Activated B cell treated with CpG ODN at 0.5 μM for 24 hours (primary cell): ENCODE data around the gene ADRA2B. TPM values are rescaled to one million over a fixed set of nuclear protein-coding genes. Genes with fewer than 3 reads are reported as not detected.
"Not testable (repeated sequence)": the region's sequence is repeated elsewhere in the genome, so short reads cannot be mapped to it uniquely, and the experiment has no call there.

Experiments
- ATAC-seq: fragments of 200-7000 bp; cut with Tn5 transposase; one replicate; pipeline ENCODE4 v1.10.0; 2021; ENCODE audit warnings: low read depth, mild to moderate bottlenecking, moderate library complexity
- CTCF ChIA-PET: fragments of 350-600 bp; sonication (Branson Sonifier 250); formaldehyde crosslinking; loops from one replicate; lab custom pipeline; 2021; ENCODE audit warnings: antibody characterized with exemption; lab: Charles Lee
- POLR2A ChIA-PET: fragments of 350-600 bp; sonication (Branson Sonifier 250); formaldehyde crosslinking; loops from one replicate; lab custom pipeline; 2021; ENCODE audit warnings: antibody characterized with exemption; lab: Charles Lee
- DNase-seq: peaks from one replicate; pipeline ENCODE4 v3.0.0; 2022
- H3K27ac Mint-ChIP-seq: one replicate; pipeline ENCODE4 v1.8.0; 2020; ENCODE audit warnings: mixed read lengths
- H3K27me3 Mint-ChIP-seq: one replicate; pipeline ENCODE4 v1.8.0; 2021; ENCODE audit warnings: mixed read lengths
- H3K36me3 Mint-ChIP-seq: one replicate; pipeline ENCODE4 v1.8.0; 2021; ENCODE audit warnings: low read depth, mixed read lengths
- H3K4me1 Mint-ChIP-seq: one replicate; pipeline ENCODE4 v1.8.0; 2021; ENCODE audit warnings: mixed read lengths
- H3K4me3 Mint-ChIP-seq: one replicate; pipeline ENCODE4 v1.8.0; 2020; ENCODE audit warnings: mild to moderate bottlenecking, mixed read lengths
- H3K9me3 Mint-ChIP-seq: one replicate; pipeline ENCODE4 v1.8.0; 2020; ENCODE audit warnings: mixed read lengths
- intact Hi-C: fragments of 100-400 bp; cut with micrococcal nuclease; formaldehyde crosslinking; loops from one replicate; pipeline ENCODE4 v1.15.1; 2024
- total RNA-seq: library from RNA; stranded (reverse); gene quantifications from 2 replicates; pipeline ENCODE4 v1.2.3, GENCODE V29; 2022
- TF ChIP-seq, protein P1 (sequence below): fragments of 200-600 bp; IDR thresholded peaks from one replicate; pipeline ENCODE4 v1.8.0; 2022; ENCODE audit warnings: antibody characterized with exemption, mild to moderate bottlenecking

The ADRA2B gene
- total RNA-seq, 1 donor from 2014 or later = 0.11 TPM

DNA sequence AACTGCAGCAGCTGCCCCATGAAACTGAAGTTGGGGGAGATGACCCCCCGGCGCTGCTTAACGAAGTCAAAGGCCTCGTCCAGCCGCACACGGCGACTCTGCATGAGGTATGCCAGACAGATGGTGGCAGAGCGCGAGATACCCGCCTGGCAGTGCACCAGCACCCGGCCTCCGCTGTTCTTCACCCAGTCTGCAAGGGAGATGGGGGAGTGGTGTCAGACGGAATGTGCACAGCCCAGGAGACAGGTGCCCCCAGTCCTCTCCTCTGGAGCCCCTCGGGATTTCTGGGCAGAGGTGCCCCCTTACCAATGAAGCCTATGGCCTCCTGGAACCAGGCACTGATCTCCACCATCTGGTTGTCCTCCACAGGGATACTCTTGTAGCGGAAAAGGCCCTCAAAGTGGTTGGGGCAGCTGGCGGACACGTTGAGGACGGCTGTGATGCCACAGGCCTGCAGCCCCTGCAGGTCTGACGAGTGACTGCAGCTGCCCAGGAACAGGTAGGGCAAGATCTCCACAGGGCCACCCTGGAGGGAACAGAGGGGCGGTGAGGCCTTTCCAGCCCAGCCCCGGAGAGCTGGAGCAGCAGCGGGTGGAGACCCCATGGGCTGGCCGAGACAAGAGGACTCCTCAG is 27.6 kb upstream of the ADRA2B start:
- H3K36me3 Mint-ChIP-seq = peaks cover 29% of the 10 kb centered on the region
- ChIA-PET CTCF (interaction anchor here (3.1 to 11.0 kb wide), 3 partner anchors 14 to 32 kb away, joined by 13 to 511 read pairs (median 21); no protein-coding TSS in a partner anchor), POLR2A (interaction anchor here (0.6 to 14.1 kb wide), 6 partner anchors 9 to 724 kb away, joined by 3 to 534 read pairs (median 8); partner anchors contain the start of gene STARD7)
- peak; percentile 33 for DNase-seq
- TF ChIP-seq, protein P1, sequence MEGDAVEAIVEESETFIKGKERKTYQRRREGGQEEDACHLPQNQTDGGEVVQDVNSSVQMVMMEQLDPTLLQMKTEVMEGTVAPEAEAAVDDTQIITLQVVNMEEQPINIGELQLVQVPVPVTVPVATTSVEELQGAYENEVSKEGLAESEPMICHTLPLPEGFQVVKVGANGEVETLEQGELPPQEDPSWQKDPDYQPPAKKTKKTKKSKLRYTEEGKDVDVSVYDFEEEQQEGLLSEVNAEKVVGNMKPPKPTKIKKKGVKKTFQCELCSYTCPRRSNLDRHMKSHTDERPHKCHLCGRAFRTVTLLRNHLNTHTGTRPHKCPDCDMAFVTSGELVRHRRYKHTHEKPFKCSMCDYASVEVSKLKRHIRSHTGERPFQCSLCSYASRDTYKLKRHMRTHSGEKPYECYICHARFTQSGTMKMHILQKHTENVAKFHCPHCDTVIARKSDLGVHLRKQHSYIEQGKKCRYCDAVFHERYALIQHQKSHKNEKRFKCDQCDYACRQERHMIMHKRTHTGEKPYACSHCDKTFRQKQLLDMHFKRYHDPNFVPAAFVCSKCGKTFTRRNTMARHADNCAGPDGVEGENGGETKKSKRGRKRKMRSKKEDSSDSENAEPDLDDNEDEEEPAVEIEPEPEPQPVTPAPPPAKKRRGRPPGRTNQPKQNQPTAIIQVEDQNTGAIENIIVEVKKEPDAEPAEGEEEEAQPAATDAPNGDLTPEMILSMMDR = no peak
- H3K27ac Mint-ChIP-seq = peak overlapping the region; percentile 91
- no peak for ATAC-seq
- H3K4me3 Mint-ChIP-seq = peak overlapping the region; percentile 93
- intact Hi-C loops = no loop called here
- no peaks in the 10 kb centered on the region for H3K9me3 Mint-ChIP-seq
- H3K27me3 Mint-ChIP-seq = no peaks in the 10 kb centered on the region
- peaks cover 75% of the 10 kb centered on the region for H3K4me1 Mint-ChIP-seq

DNA sequence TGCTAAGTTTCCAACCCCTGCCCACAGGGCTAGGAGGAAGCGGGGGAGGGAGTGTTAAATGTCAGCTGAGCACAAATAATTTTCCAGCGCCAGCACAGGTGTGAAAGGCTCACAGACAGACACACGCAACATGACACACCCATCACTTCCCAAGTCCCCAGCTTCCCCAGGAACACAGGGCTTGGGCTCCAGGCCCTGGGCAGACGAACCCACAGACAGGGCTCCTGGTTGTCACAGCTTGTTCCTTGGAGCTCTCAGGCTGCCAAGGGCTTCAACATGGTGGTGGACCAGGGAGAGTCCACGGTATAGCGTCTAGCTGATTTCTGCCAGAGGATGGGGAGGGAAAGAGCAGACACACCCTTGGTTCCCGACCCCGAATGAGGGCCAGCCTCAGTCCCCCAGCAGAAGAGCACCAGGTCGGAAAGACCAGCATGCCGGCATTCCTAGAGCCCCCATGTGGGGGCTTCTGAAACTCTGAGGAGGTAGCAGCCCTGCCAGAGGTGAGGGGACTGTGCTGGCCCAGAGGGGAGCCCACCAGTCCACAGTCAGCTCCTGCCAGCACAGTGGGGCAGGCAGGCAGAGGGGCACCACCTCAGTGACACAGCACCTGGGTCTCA is 27.0 kb upstream of the ADRA2B start:
- ATAC-seq (no peak), DNase-seq (peak; percentile 28)
- ChIA-PET POLR2A (interaction anchor here (1.0 to 14.1 kb wide), 5 partner anchors 9 to 72 kb away, joined by 4 to 534 read pairs (median 14); partner anchors contain the start of gene STARD7), CTCF (interaction anchor here (1.0 to 11.0 kb wide), 4 partner anchors 14 to 121 kb away, joined by 3 to 511 read pairs (median 8); no protein-coding TSS in a partner anchor)
- intact Hi-C loops = no loop called here
- TF ChIP-seq, protein P1 = no peak
- Mint-ChIP-seq H3K36me3 (peaks cover 29% of the 10 kb centered on the region), H3K4me3 (peak overlapping the region; percentile 93), H3K9me3 (no peaks in the 10 kb centered on the region), H3K27ac (peak overlapping the region; percentile 91), H3K27me3 (no peaks in the 10 kb centered on the region), H3K4me1 (peaks cover 74% of the 10 kb centered on the region)

DNA sequence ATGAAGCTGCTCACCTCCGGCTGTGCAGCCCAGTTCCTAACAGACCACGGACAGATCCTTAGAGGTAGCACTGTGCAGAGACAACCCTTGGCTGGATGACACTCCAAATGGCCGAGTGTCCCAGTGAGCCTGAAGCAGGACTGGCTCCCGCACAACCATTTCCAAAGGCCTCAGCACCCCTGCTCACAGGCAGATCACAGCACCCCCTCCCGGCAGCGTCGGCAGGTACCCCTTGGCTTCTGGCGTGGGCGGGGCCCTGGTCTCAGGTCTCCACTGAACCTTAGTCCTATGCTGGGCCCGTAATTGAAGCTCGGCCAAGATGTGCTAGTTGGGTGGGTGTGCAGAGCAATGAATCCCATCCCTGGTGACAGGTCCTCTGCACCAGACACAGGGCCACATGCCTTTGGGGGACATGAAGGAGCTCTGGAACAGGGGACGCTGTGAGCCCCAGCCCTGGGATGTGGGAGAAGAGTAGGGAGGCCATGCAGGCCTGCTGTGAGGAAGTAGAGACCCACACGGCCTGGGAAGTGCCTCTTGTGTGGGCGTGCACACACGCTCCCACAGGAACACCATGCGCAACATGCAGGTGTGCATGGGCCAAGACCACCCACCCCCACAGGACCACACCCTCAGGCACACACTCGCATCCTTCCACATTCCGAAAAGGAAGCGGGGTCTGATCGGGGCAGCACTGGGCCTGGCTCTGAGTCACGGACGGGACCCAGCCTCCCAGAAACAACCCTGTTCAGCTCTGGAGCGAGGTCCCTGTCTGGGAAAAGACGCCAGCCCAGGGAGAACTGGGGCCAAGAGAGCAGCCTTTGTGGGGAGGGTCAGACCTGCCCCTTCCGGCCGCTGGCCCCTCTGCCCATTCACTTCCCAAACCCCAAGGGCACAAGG is 26.1 kb upstream of the ADRA2B start:
- no peaks in the 10 kb centered on the region for H3K9me3 Mint-ChIP-seq

DNA sequence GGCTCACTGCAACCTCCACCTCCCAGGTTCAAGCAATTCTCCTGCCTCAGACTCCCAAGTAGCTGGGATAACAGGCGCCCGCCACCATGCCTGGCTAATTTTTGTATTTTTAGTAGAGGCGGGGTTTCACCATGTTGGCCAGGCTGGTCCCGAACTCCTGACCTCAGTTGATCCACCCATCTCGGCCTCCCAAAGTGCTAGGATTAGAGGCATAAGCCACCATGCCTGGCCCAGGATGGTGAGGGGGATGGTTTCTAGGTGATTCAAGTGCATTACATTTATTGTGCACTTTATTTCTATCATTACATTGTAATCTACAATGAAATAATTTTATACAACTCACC is 25.2 kb upstream of the ADRA2B start:
- Mint-ChIP-seq H3K27ac (peak overlapping the region; percentile 91), H3K4me1 (peaks cover 59% of the 10 kb centered on the region), H3K36me3 (peaks cover 29% of the 10 kb centered on the region), H3K4me3 (peak overlapping the region; percentile 93)
- ChIA-PET POLR2A (interaction anchor here (2.6 to 14.1 kb wide), 3 partner anchors 17 to 67 kb away, joined by 13 to 534 read pairs (median 210); partner anchors contain the start of gene STARD7), CTCF (interaction anchor here (1.9 to 11.0 kb wide), 3 partner anchors 22 to 149 kb away, joined by 4 to 511 read pairs (median 13); no protein-coding TSS in a partner anchor)
- DNase-seq, H3K27me3 Mint-ChIP-seq, ATAC-seq, intact Hi-C loops, H3K9me3 Mint-ChIP-seq: not testable (repeated sequence)

More for the DNA sequence above, 26.1 kb upstream of the ADRA2B start:
- H3K4me3 Mint-ChIP-seq = peak overlapping the region; percentile 93
- TF ChIP-seq, protein P1 = no peak
- H3K27me3 Mint-ChIP-seq = no peaks in the 10 kb centered on the region
- H3K27ac Mint-ChIP-seq = peak overlapping the region; percentile 91
- ATAC-seq (no peak), DNase-seq (peak; percentile 40)
- peaks cover 29% of the 10 kb centered on the region for H3K36me3 Mint-ChIP-seq
- ChIA-PET CTCF (interaction anchor here (0.9 to 11.0 kb wide), 6 partner anchors 14 to 150 kb away, joined by 3 to 511 read pairs (median 4); no protein-coding TSS in a partner anchor), POLR2A (interaction anchor here (0.5 to 14.1 kb wide), 5 partner anchors 16 to 119 kb away, joined by 4 to 534 read pairs (median 14); partner anchors contain the start of gene STARD7)
- intact Hi-C loops = no loop called here
- H3K4me1 Mint-ChIP-seq = peaks cover 68% of the 10 kb centered on the region
